Endothelial cell of umbilical vein (primary cell): ENCODE data around the gene SELENBP1. TPM values are rescaled to one million over a fixed set of nuclear protein-coding genes. Genes with fewer than 3 reads are reported as not detected.

Source experiments
- BruUV-seq: library from RNA; stranded (reverse); fragments of 400-500 nt; replicated peaks from 2 replicates; lab custom pipeline; 2021; lab: Mats Ljungman, UMichigan
- CTCF ChIA-PET: fragments of 300-600, 350-600 bp; sonication (Branson Sonifier 250); formaldehyde crosslinking; loops from one replicate; lab custom pipeline; 2021; ENCODE audit warnings: antibody characterized with exemption, inconsistent platforms; lab: Charles Lee
- POLR2A ChIA-PET: fragments of 300-600, 350-600 bp; sonication (Branson Sonifier 250); formaldehyde crosslinking; loops from one replicate; lab custom pipeline; 2021; ENCODE audit warnings: antibody characterized with exemption, inconsistent platforms; lab: Charles Lee
- DNase-seq: peaks from one replicate; pipeline ENCODE4 v3.0.0-alpha.2; 2011; ENCODE audit warnings: low read depth, low spot score
- FAIRE-seq: peaks from 2 replicates; lab custom pipeline; 2011; peaks lifted over from hg19 to GRCh38; lab: Jason Lieb, UNC
- H2AFZ ChIP-seq: 2 replicates; pipeline ENCODE4 v1.6.0; 2012; ENCODE audit warnings: low read depth, low read length, control low read depth, inconsistent platforms
- H3K27ac ChIP-seq: 2 replicates; pipeline ENCODE4 v1.5.1; 2011; ENCODE audit warnings: low read depth, mild to moderate bottlenecking, control low read depth, low read length, moderate library complexity; ENCODE audit not compliant: insufficient read depth
- H3K27me3 ChIP-seq, 2 experiments: 2 replicates each; pipeline versions ENCODE4 v1.6.0 to v1.6.1; 2011; ENCODE audit warnings: low read length in 2 of 2, mixed read lengths in 1 of 2; ENCODE audit not compliant: control insufficient read depth in 2 of 2, insufficient read depth in 2 of 2
- H3K36me3 ChIP-seq, 2 experiments: 2 replicates in 1 of 2; 3 replicates in 1 of 2; pipeline ENCODE4 v1.5.1; 2011; ENCODE audit warnings: low read length in 2 of 2, mild to moderate bottlenecking in 1 of 2, moderate library complexity in 1 of 2; ENCODE audit not compliant: control insufficient read depth in 2 of 2, insufficient read depth in 2 of 2; ENCODE audit errors: extremely low read depth in 1 of 2
- H3K4me1 ChIP-seq: 3 replicates; pipeline ENCODE4 v1.5.1; 2011; ENCODE audit warnings: mild to moderate bottlenecking, low read length; ENCODE audit not compliant: control insufficient read depth, insufficient read depth; ENCODE audit errors: extremely low read depth
- H3K4me2 ChIP-seq: 2 replicates; pipeline ENCODE4 v1.6.1; 2011; ENCODE audit warnings: low read length, control low read depth, mixed read lengths; ENCODE audit not compliant: insufficient read depth
- H3K4me3 ChIP-seq, 3 experiments: fragments of 200-600 bp in 1 of 3; sonication (generic), shearing (Covaris generic) in 1 of 3; replicated peaks in 1 of 3; 2 replicates each; pipeline ENCODE4 v1.5.1; 2011 to 2016; ENCODE audit warnings: control low read depth in 3 of 3, low read length in 3 of 3, mild to moderate bottlenecking in 2 of 3, inconsistent platforms in 1 of 3, low read depth in 1 of 3, moderate library complexity in 1 of 3; ENCODE audit not compliant: insufficient read depth in 1 of 3
- H3K79me2 ChIP-seq: 2 replicates; pipeline ENCODE4 v1.6.0; 2012; ENCODE audit warnings: low read length, inconsistent platforms; ENCODE audit not compliant: control insufficient read depth, insufficient read depth
- H3K9ac ChIP-seq: replicated peaks from 2 replicates; pipeline ENCODE3; 2011; ENCODE audit warnings: low read length, control low read depth; ENCODE audit not compliant: insufficient read depth; ENCODE audit errors: extremely low read depth
- H3K9me1 ChIP-seq: replicated peaks from 3 replicates; pipeline ENCODE4 v1.6.0; 2011; ENCODE audit warnings: mild to moderate bottlenecking, low read length; ENCODE audit not compliant: control insufficient read depth, insufficient read depth; ENCODE audit errors: extremely low read depth
- H3K9me3 ChIP-seq: replicated peaks from 2 replicates; pipeline ENCODE4 v1.5.1; 2012; ENCODE audit warnings: low read length, inconsistent platforms; ENCODE audit not compliant: control insufficient read depth, insufficient read depth
- H4K20me1 ChIP-seq: replicated peaks from 2 replicates; pipeline ENCODE3; 2011; ENCODE audit warnings: mild to moderate bottlenecking, low read length; ENCODE audit not compliant: control insufficient read depth, insufficient read depth; ENCODE audit errors: extremely low read depth
- EZH2 ChIP-seq: IDR thresholded peaks from 2 replicates; pipeline ENCODE4 v1.6.1; 2012; ENCODE audit warnings: borderline replicate concordance, low read depth, mild to moderate bottlenecking, moderate library complexity, low read length, inconsistent platforms; ENCODE audit not compliant: severe bottlenecking
- FOS ChIP-seq: IDR thresholded peaks from 2 replicates; pipeline ENCODE4 v1.6.1; 2011; ENCODE audit warnings: mild to moderate bottlenecking, low read length, moderate library complexity, borderline replicate concordance; ENCODE audit not compliant: insufficient read depth
- JUN ChIP-seq: IDR thresholded peaks from 2 replicates; pipeline ENCODE4 v1.6.1; 2011; ENCODE audit warnings: borderline replicate concordance, low read depth; ENCODE audit not compliant: insufficient read length, insufficient read depth
- MAX ChIP-seq: IDR thresholded peaks from 2 replicates; pipeline ENCODE4 v1.6.1; 2011; ENCODE audit not compliant: insufficient read depth, insufficient read length
- MYC ChIP-seq: IDR thresholded peaks from one replicate; pipeline ENCODE4 v1.6.1; 2011; ENCODE audit warnings: mild to moderate bottlenecking, low read depth, low read length
- POLR2A ChIP-seq: IDR thresholded peaks from 2 replicates; pipeline ENCODE4 v1.6.1; 2012; ENCODE audit warnings: low read depth, mild to moderate bottlenecking, control low read depth, low read length
- POLR2AphosphoS5 ChIP-seq: IDR thresholded peaks from 2 replicates; pipeline ENCODE4 v1.6.1; 2012; ENCODE audit warnings: low read depth, mild to moderate bottlenecking, control low read depth, low read length, moderate library complexity; ENCODE audit not compliant: insufficient read depth
- dilution Hi-C: fragments of 300-500 bp; cut with MboI; formaldehyde crosslinking; loops from one replicate; pipeline ENCODE4 v1.15.0; 2019; ENCODE audit warnings: low sequenced_read_pairs; ENCODE audit not compliant: extremely low pct_ligation_motif_present
- intact Hi-C: fragments of 100-400 bp; cut with micrococcal nuclease; formaldehyde crosslinking; loops from one replicate; pipeline ENCODE4 v1.10.0; 2022
- polyA plus RNA-seq, 4 experiments: library from polyadenylated mRNA; depleted of rRNA in 3 of 4; stranded (reverse) in 3 of 4; unstranded in 1 of 4; fragments of >200 nt; gene quantifications; 2 replicates each; pipeline versions ENCODE4 v1.2.1 to v1.2.3, GENCODE V29; 2011 to 2012; ENCODE audit warnings: missing spikeins in 1 of 4
- total RNA-seq: library from RNA; stranded (reverse); gene quantifications from 2 replicates; pipeline ENCODE4 v1.2.3, GENCODE V29; 2021
- TF ChIP-seq, protein P1 (sequence below), 2 donors: IDR thresholded peaks; 1 replicate in 1 of 2; 2 replicates in 1 of 2; pipeline ENCODE4 v1.5.1; 2011; ENCODE audit warnings: low read length in 2 of 2, mild to moderate bottlenecking in 2 of 2, moderate library complexity in 2 of 2, control low read depth in 1 of 2, inconsistent platforms in 1 of 2, low read depth in 1 of 2; ENCODE audit not compliant: insufficient read depth in 1 of 2; ENCODE audit errors: extremely low read depth in 1 of 2

The SELENBP1 gene
- total and polyA plus RNA-seq, 2 donors (not counting 3 experiments of a cell fraction or from before 2014, with no cell fraction given): 18.0 to 40.6 TPM

- peaks cover 11% of the 10 kb centered on the region for H3K4me1 ChIP-seq
- no peak overlapping the region for H3K27ac ChIP-seq
- DNase-seq: no peak
- peaks cover 3 to 16% of the 10 kb centered on the region in 2 experiments for H3K36me3 ChIP-seq
- ChIA-PET POLR2A (interaction anchor here (1.0 to 1.4 kb wide), 2 partner anchors 15 to 41 kb away, joined by 3 read pairs; partner anchors contain the start of gene PI4KB), CTCF (interaction anchor here (0.6 to 14.4 kb wide), 2 partner anchors 9 to 39 kb away, joined by 3 to 674 read pairs; no protein-coding TSS in a partner anchor)
- no TSS peak for BruUV-seq
- intact Hi-C loops (loop anchor here (10.0 kb wide), 1 partner anchor 238 kb away; no protein-coding TSS in a partner anchor), dilution Hi-C loops (no loop called here)
- H4K20me1 ChIP-seq: no peaks in the 10 kb centered on the region
- H3K9me1 ChIP-seq: no peaks in the 10 kb centered on the region
- H3K9ac ChIP-seq: no peak overlapping the region
- H3K4me3 ChIP-seq: no peak overlapping the region
- TF ChIP-seq MYC (no peak), JUN (no peak), POLR2A (no peak), POLR2AphosphoS5 (no peak), MAX (no peak), EZH2 (no peak), FOS (no peak)
- TF ChIP-seq, protein P1, sequence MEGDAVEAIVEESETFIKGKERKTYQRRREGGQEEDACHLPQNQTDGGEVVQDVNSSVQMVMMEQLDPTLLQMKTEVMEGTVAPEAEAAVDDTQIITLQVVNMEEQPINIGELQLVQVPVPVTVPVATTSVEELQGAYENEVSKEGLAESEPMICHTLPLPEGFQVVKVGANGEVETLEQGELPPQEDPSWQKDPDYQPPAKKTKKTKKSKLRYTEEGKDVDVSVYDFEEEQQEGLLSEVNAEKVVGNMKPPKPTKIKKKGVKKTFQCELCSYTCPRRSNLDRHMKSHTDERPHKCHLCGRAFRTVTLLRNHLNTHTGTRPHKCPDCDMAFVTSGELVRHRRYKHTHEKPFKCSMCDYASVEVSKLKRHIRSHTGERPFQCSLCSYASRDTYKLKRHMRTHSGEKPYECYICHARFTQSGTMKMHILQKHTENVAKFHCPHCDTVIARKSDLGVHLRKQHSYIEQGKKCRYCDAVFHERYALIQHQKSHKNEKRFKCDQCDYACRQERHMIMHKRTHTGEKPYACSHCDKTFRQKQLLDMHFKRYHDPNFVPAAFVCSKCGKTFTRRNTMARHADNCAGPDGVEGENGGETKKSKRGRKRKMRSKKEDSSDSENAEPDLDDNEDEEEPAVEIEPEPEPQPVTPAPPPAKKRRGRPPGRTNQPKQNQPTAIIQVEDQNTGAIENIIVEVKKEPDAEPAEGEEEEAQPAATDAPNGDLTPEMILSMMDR (IDR thresholded peaks at IDR 0.05; ENCODE audit: extremely low read depth in 1 of 2, insufficient read depth in 1 of 2, low read depth in 1 of 2, low read length in 2 of 2): no peak
- H3K79me2 ChIP-seq: peaks cover 4% of the 10 kb centered on the region
- H2AFZ ChIP-seq: no peak overlapping the region
- FAIRE-seq: no peak
- no peak overlapping the region for H3K4me2 ChIP-seq
- no peaks in the 10 kb centered on the region for H3K27me3 ChIP-seq
- H3K9me3 ChIP-seq: no peaks in the 10 kb centered on the region
Measured at GRCh38 chr1:151342569-151342968, 29.9 kb downstream of the SELENBP1 start.
